WTC11 (cell line): Measurements from ENCODE around the gene MYH16. TPM values are rescaled to one million over a fixed set of nuclear protein-coding genes. Genes with fewer than 3 reads are reported as not detected.

ENCODE experiments used
- ATAC-seq: fragments of 200-7000 bp; cut with Tn5 transposase; 2 replicates; pipeline ENCODE4 v1.10.0; 2021; ENCODE audit warnings: mild to moderate bottlenecking, moderate library complexity
- CTCF ChIA-PET: fragments of 300-600 bp; sonication (Branson Sonifier 250); formaldehyde crosslinking; loops from one replicate; lab custom pipeline; 2021; ENCODE audit warnings: antibody characterized with exemption; lab: Charles Lee
- POLR2A ChIA-PET: fragments of 350-600 bp; sonication (Branson Sonifier 250); formaldehyde crosslinking; loops from one replicate; lab custom pipeline; 2021; ENCODE audit warnings: antibody characterized with exemption; lab: Charles Lee
- DNase-seq: peaks from one replicate; pipeline ENCODE4 v3.0.0; 2021; ENCODE audit warnings: low spot score
- H3K27ac Mint-ChIP-seq: 2 replicates; pipeline ENCODE4 v1.8.0; 2021; ENCODE audit warnings: mixed read lengths
- H3K27me3 Mint-ChIP-seq: 2 replicates; pipeline ENCODE4 v1.8.0; 2021; ENCODE audit warnings: low read depth, mild to moderate bottlenecking, moderate library complexity, mixed read lengths
- H3K36me3 Mint-ChIP-seq: 2 replicates; pipeline ENCODE4 v1.8.0; 2021; ENCODE audit warnings: mixed read lengths
- H3K4me1 Mint-ChIP-seq: 2 replicates; pipeline ENCODE4 v1.8.0; 2022; ENCODE audit warnings: mixed read lengths
- H3K4me3 Mint-ChIP-seq: 2 replicates; pipeline ENCODE4 v1.8.0; 2021; ENCODE audit warnings: mild to moderate bottlenecking, moderate library complexity, mixed read lengths
- H3K9me3 Mint-ChIP-seq: 2 replicates; pipeline ENCODE4 v1.8.0; 2021; ENCODE audit warnings: mixed read lengths
- AR ChIP-seq: fragments of 250-450 bp; sonication (Bioruptor Pico); IDR thresholded peaks from 2 replicates; pipeline ENCODE4 v1.9.0; 2021; ENCODE audit warnings: mild to moderate bottlenecking
- CDX4 ChIP-seq: fragments of 250-450 bp; sonication (Bioruptor Pico); IDR thresholded peaks from 2 replicates; pipeline ENCODE4 v1.9.0; 2021; ENCODE audit warnings: moderate library complexity, mild to moderate bottlenecking, inconsistent platforms, borderline replicate concordance
- CREB1 ChIP-seq: sonication (generic); formaldehyde crosslinking; IDR thresholded peaks from 2 replicates; pipeline ENCODE4 v1.8.0; 2023; ENCODE audit warnings: mild to moderate bottlenecking, missing genetic modification reagents
- CTCF ChIP-seq: fragments of 200-600 bp; IDR thresholded peaks from 2 replicates; pipeline ENCODE4 v1.8.0; 2022; ENCODE audit warnings: antibody characterized with exemption
- ESRRA ChIP-seq: sonication (generic); formaldehyde crosslinking; IDR thresholded peaks from 2 replicates; pipeline ENCODE4 v1.8.1; 2022; ENCODE audit warnings: mild to moderate bottlenecking, missing genetic modification reagents, borderline replicate concordance
- FOXK1 ChIP-seq: sonication (generic); formaldehyde crosslinking; IDR thresholded peaks from 2 replicates; pipeline ENCODE4 v1.8.0; 2022; ENCODE audit warnings: mild to moderate bottlenecking, moderate library complexity, missing genetic modification reagents
- IRF2 ChIP-seq: sonication (generic); formaldehyde crosslinking; IDR thresholded peaks from 2 replicates; pipeline ENCODE4 v1.8.0; 2022; ENCODE audit warnings: low read depth, missing genetic modification reagents, borderline replicate concordance
- NFATC4 ChIP-seq: fragments of 250-450 bp; sonication (Bioruptor Pico); IDR thresholded peaks from 2 replicates; pipeline ENCODE4 v1.9.0; 2021; ENCODE audit warnings: mild to moderate bottlenecking
- NR2C2 ChIP-seq: sonication (generic); formaldehyde crosslinking; IDR thresholded peaks from 2 replicates; pipeline ENCODE4 v1.8.0; 2022; ENCODE audit warnings: mild to moderate bottlenecking, missing genetic modification reagents
- SP1 ChIP-seq: sonication (generic); formaldehyde crosslinking; conservative IDR thresholded peaks from 2 replicates; pipeline ENCODE4 v1.8.1; 2022; ENCODE audit warnings: missing genetic modification reagents
- STAT6 ChIP-seq: sonication (generic); formaldehyde crosslinking; conservative IDR thresholded peaks from 2 replicates; pipeline ENCODE4 v1.8.1; 2023; ENCODE audit warnings: mild to moderate bottlenecking, low read depth, missing genetic modification reagents, moderate library complexity
- ZNF317 ChIP-seq: sonication (generic); formaldehyde crosslinking; IDR thresholded peaks from 2 replicates; pipeline ENCODE4 v1.8.1; 2023; ENCODE audit warnings: low read depth, mild to moderate bottlenecking, moderate library complexity, missing genetic modification reagents, borderline replicate concordance
- ZNF532 ChIP-seq: fragments of 250-450 bp; sonication (Bioruptor Pico); IDR thresholded peaks from 2 replicates; pipeline ENCODE4 v1.9.0; 2021; ENCODE audit warnings: mild to moderate bottlenecking, borderline replicate concordance
- ZNF671 ChIP-seq: fragments of 250-450 bp; sonication (Bioruptor Pico); IDR thresholded peaks from 2 replicates; pipeline ENCODE4 v1.8.0; 2021; ENCODE audit warnings: mild to moderate bottlenecking
- ZSCAN18 ChIP-seq: fragments of 250-450 bp; sonication (Bioruptor Pico); IDR thresholded peaks from 2 replicates; pipeline ENCODE4 v2.1.2; 2022; ENCODE audit warnings: mild to moderate bottlenecking, moderate library complexity
- total RNA-seq: library from RNA; stranded (reverse); gene quantifications from 3 replicates; pipeline ENCODE4 v1.2.3, GENCODE V29; 2021

Gene MYH16
- total RNA-seq, 1 experiment from 2014 or later: not detected

GRCh38 chr7:99293650-99294049, 21.0 kb downstream of the MYH16 start (continued):
- no peak for TF ChIP-seq ZNF532 (CRISPR knock-in tag)
- TF ChIP-seq NR2C2 (CRISPR knock-in tag): no peak

- H3K4me1 Mint-ChIP-seq: no peaks in the 10 kb centered on the region
- no peak for TF ChIP-seq STAT6 (CRISPR knock-in tag)
- CTCF ChIA-PET: interaction anchor here (1.2 to 1.7 kb wide), 4 partner anchors 9 to 260 kb away, joined by 3 to 9 read pairs (median 4); partner anchors contain the start of gene MYH16
- H3K36me3 Mint-ChIP-seq: no peaks in the 10 kb centered on the region
- ATAC-seq: peak; percentile 63
- no peak overlapping the region for H3K27ac Mint-ChIP-seq
- no peaks in the 10 kb centered on the region for H3K27me3 Mint-ChIP-seq
- no peaks in the 10 kb centered on the region for H3K9me3 Mint-ChIP-seq
- H3K4me3 Mint-ChIP-seq: no peak overlapping the region
- POLR2A ChIA-PET: no interaction called here
- no peak for DNase-seq
Observed at GRCh38 chr7:99296471-99296870, 23.8 kb downstream of the MYH16 start.

GRCh38 chr7:99301496-99301895, 28.9 kb downstream of the MYH16 start:
- Mint-ChIP-seq H3K4me3 (no peak overlapping the region), H3K9me3 (no peaks in the 10 kb centered on the region)
- no peak for DNase-seq
- TF ChIP-seq CREB1: no peak
- TF ChIP-seq CTCF: no peak
- no peak for TF ChIP-seq IRF2
- no peak for TF ChIP-seq ZNF671
- no peak for TF ChIP-seq ESRRA (CRISPR knock-in tag)
- TF ChIP-seq, all 79 proteins: peak for 0
- ChIA-PET CTCF (no interaction called here), POLR2A (interaction anchor here (0.6 kb wide), 1 partner anchor 222 kb away, joined by 3 read pairs; no protein-coding TSS in a partner anchor)
- Mint-ChIP-seq H3K27ac (no peak overlapping the region), H3K27me3 (no peaks in the 10 kb centered on the region), H3K36me3 (no peaks in the 10 kb centered on the region), H3K4me1 (no peaks in the 10 kb centered on the region)
- no peak for ATAC-seq

- Mint-ChIP-seq H3K4me3 (no peak overlapping the region), H3K36me3 (peaks cover 3% of the 10 kb centered on the region; the same call in 1 of the 2 replicates), H3K27ac (no peak overlapping the region), H3K27me3 (no peaks in the 10 kb centered on the region), H3K4me1 (no peaks in the 10 kb centered on the region), H3K9me3 (peaks cover 9% of the 10 kb centered on the region)
- no peak for TF ChIP-seq NFATC4
- TF ChIP-seq SP1 (CRISPR knock-in tag): no peak
- TF ChIP-seq ZSCAN18 (CRISPR knock-in tag): no peak
- no peak for TF ChIP-seq IRF2
- no peak for TF ChIP-seq CDX4 (CRISPR knock-in tag)
- no peak for TF ChIP-seq ZNF317
- TF ChIP-seq FOXK1 (CRISPR knock-in tag): no peak
- no peak for TF ChIP-seq AR (CRISPR knock-in tag)
- no peak for DNase-seq
- no peak for ATAC-seq
- CTCF ChIA-PET: no interaction called here
- POLR2A ChIA-PET: no interaction called here
Observed at GRCh38 chr7:99305473-99306260, 33.0 kb downstream of the MYH16 start.
